ENCODE data around the gene CABLES2.

The CABLES2 gene

GRCh38 chr20:62346398-62347150, 60.5 kb downstream of the CABLES2 start:
- DNase-seq (ENCODE audit: low read depth): no peak

DNA sequence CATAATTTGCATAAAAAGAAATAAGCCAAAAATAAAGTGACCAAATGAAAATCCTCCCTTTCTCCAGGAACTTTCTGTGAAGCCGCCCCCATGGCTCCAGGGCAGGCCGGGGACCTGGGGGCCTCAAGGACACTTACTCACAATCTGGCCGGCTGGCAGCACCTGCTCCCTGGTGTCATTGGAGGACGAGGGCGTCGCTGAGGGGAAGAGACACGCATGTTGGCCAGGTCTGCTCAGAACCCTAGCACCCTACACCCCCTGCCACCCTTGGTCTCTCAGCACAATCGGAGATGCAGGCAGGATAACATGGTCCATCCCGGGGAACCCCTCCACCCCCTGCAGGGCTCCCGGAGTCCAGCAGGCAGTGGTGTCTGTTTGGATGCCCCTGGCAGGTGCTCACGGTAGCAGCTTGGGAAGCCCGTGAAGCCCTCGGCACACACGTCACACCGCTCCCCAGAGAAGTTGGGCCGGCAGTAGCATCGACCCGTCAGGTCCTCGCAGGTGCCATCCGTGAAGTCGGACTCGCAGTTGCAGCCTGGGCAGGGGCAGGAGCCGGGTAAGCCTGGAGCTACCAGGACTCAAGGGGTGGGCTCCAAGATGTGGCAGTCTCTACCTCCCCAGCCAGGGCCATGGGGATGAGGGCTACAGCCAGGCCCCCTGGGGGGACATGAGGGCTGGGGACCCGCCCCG, 61.3 kb downstream of the CABLES2 start:
- DNase-seq (ENCODE audit: low read depth): no peak

GRCh38 chr20:62344782-62345181, 62.3 kb downstream of the CABLES2 start:
- DNase-seq (ENCODE audit: low read depth): no peak

DNA sequence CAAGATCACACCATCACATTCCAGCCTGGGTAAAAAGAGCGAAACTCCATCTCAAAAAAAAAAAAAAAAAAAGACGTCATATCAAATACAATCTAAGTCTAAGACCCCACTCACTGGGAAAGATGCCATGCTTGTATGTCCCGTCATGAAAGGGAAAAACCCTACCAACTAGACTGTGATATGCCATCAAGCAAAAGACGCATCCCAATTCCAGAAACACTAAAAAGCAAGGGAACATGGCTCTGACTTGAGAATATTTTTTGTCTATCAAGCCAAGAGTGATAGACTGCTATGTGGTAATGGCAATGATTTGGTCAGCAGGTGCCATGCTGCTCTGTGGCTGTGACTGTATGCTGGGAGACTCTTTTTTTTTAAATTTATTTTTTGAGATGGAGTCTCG, 63.0 kb downstream of the CABLES2 start:
- no peak for DNase-seq (ENCODE audit: low read depth)

DNA sequence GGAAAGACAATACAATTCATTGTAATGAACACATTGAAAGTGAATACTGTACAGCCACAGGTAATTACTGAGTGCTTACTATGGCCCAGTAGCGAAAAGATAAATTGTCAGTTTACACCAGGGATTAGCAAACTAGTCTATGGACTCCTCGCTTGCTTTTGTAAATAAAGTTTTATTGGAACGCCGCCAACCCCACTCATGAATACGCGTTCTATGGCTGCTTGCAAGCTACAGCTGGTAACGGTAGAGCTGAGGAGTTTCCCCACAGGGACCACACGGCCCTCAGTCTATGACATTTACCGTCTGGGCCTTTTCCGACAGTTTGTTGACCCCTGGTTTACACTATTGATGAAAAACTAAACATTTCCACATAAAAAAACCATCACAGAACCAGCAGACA, 64.2 kb downstream of the CABLES2 start:
- no peak for DNase-seq (ENCODE audit: low read depth)

DNA sequence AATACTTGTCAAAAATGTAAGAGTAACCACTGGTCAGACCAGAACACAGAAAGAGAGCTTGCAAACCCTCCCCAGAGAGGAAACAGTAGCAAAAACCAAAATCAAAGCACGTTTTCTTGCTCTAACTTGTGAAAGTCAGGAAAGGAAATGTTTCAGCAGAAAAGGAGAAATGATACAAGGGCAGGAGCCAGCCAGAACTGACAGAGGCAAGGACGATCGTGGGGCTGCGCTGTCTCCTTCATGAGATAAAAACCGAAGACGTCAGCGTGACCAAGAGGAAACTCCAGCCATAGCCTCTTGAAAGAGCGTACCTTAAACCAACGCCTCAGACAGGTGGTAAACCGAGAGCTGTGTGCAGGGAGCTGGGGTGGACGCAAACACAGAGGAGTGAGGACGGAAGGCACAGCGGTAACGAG, 67.4 kb downstream of the CABLES2 start:
- DNase-seq (ENCODE audit: low read depth): no peak

Data from non-pigmented ciliary epithelial cell (primary cell).